MG63 (cell line): ENCODE measurements around the gene OAF. TPM values are rescaled to one million over a fixed set of nuclear protein-coding genes. Genes with fewer than 3 reads are reported as not detected.
A peak's percentile ranks its signal among the peaks of the same experiment; 100 is the strongest.
"Not testable (repeated sequence)": the region's sequence is repeated elsewhere in the genome, so short reads cannot be mapped to it uniquely, and the experiment has no call there.

Experiments used
- DNase-seq: peaks from one replicate; pipeline ENCODE4 v3.0.0-alpha.2; 2020
- H3K27me3 ChIP-seq: fragments of 250-450 bp; sonication (Bioruptor Pico); 2 replicates; pipeline ENCODE4 v1.5.1; 2020; ENCODE audit warnings: mild to moderate bottlenecking, moderate library complexity
- H3K36me3 ChIP-seq: fragments of 250-450 bp; sonication (Bioruptor Pico); 2 replicates; pipeline ENCODE4 v1.5.1; 2020; ENCODE audit warnings: mild to moderate bottlenecking, moderate library complexity
- H3K4me3 ChIP-seq: fragments of 250-450 bp; sonication (Bioruptor Pico); 2 replicates; pipeline ENCODE4 v1.5.1; 2020; ENCODE audit warnings: mild to moderate bottlenecking, moderate library complexity
- H3K9me3 ChIP-seq: fragments of 250-450 bp; sonication (Bioruptor Pico); 2 replicates; pipeline ENCODE4 v1.5.1; 2020; ENCODE audit warnings: mild to moderate bottlenecking, moderate library complexity
- total RNA-seq: library from RNA; depleted of rRNA; stranded (reverse); fragments of >200 nt; shearing (Covaris generic); gene quantifications from 2 replicates; pipeline ENCODE4 v1.2.3, GENCODE V29; 2014; ENCODE audit warnings: low replicate concordance

Gene OAF
- total RNA-seq, 1 experiment from 2014 or later = 35.9 TPM

DNA sequence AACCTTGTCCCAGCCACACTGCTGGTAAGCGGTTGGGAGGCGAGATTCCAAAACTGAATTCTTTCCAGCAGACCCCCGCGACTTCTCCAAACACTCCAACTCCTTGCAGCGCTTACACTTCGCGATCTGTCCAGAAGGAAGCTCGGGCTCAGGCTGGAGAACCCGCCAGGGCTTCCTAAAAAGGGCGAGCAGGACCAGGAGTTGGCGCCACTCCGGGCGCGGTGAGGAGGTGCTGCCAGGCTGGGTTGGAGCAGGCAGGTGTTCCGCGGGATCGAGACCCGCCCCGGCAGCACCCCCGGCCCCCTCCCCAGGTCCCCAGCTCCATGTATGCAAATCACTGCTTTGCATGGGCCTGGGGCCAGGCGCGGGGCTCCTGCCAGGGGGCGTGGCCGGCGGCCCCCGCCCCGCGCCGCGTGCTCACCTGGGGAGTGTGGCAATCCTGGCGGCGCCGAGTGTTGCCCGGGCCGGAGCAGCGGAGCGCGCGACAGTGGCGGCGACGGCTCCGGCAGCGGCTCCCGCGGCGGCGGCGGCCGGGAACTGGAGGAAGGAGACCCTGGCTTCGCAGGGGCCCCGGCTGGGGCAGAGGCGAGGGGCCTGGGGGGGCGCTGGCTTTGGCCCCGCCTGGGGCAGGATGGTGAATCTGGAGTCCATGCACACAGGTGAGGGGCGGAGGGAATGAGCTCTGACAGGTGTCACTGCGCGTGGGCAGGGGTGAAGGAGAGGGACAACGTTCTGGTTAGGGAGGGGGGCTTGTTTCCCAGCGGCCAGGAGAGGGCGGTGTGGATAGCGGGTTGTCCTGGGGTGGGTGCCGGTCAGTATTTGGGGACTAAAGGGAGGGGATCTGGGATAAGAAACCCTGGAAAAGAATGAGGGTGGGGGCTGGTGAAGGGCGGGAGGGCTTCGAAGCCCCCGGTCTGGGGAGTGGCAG, 29.1 kb downstream of the OAF start, which contains the start of gene POU2F3:
Gene POU2F3, plus strand, starts transcription at position 428 of the 928 bp plus-strand sequence. Its CDS starts 204 bp downstream, at position 632.
- Histone ChIP-seq H3K9me3 (no peaks in the 10 kb centered on the region), H3K4me3 (no peak within 1 kb of the TSS), H3K36me3 (no peaks in the 10 kb centered on the region), H3K27me3 (no peaks in the 10 kb centered on the region)
- DNase-seq = no peak

DNA sequence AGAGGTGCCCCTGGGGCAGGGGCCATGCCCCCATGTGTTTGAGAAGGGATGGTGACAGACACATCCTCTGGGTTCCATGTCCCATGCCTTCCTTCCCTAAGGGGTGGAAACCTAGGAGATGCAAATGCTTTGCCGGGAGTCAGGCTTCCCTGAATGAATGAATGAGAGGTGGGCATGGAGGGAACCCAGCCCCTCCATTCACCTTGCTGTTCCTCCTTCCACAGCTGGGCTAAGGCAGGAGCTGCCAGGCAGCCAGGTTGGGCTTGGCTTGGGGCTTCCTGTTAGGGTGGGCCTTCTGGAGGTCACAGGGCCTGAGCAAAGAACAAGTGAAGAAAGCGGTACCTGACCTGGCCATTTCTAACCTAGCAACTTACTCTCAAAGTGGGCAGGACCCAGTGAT, 30.0 kb downstream of the OAF start:
- Histone ChIP-seq H3K36me3 (no peaks in the 10 kb centered on the region), H3K4me3 (no peak overlapping the region), H3K27me3 (no peaks in the 10 kb centered on the region), H3K9me3 (no peaks in the 10 kb centered on the region)
- DNase-seq = no peak

GRCh38 chr11:120241277-120241676, 30.4 kb downstream of the OAF start:
- no peak for DNase-seq
- no peaks in the 10 kb centered on the region for H3K27me3 ChIP-seq
- H3K9me3 ChIP-seq = no peaks in the 10 kb centered on the region
- H3K4me3 ChIP-seq = no peak overlapping the region
- H3K36me3 ChIP-seq = no peaks in the 10 kb centered on the region

DNA sequence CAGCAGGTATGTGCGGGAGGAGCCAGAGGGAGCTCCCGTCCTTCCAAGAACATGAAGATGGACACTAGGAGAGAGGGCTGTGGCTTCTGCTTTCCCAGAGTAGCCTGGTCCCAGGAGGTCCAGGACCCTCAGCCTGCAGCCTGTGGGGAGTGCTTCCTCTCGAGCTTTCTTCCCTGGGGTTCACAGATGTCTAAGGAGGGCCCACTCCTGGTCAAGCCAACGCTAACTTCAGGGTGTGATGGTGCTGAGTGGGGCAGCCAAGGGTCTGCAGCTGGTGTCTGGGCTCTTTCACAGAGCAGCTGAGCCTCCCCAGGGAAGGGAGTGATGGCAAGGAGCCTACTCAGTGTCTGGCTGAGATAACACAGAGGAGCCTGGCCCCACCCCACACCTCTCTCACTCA, 32.4 kb downstream of the OAF start:
- DNase-seq = no peak
- Histone ChIP-seq H3K36me3 (no peaks in the 10 kb centered on the region), H3K27me3 (no peaks in the 10 kb centered on the region), H3K9me3 (no peaks in the 10 kb centered on the region), H3K4me3 (no peak overlapping the region)

GRCh38 chr11:120244476-120245365, 33.9 kb downstream of the OAF start:
- Histone ChIP-seq H3K27me3 (no peaks in the 10 kb centered on the region), H3K9me3 (no peaks in the 10 kb centered on the region), H3K4me3 (no peak overlapping the region), H3K36me3 (no peaks in the 10 kb centered on the region)
- DNase-seq = peak; percentile 45

GRCh38 chr11:120245434-120245833, 34.6 kb downstream of the OAF start:
- no peaks in the 10 kb centered on the region for H3K27me3 ChIP-seq
- H3K36me3 ChIP-seq = no peaks in the 10 kb centered on the region
- no peak for DNase-seq
- no peak overlapping the region for H3K4me3 ChIP-seq
- H3K9me3 ChIP-seq = no peaks in the 10 kb centered on the region

GRCh38 chr11:120248551-120249278, 37.9 kb downstream of the OAF start:
- DNase-seq = no peak
- no peaks in the 10 kb centered on the region for H3K36me3 ChIP-seq
- no peak overlapping the region for H3K4me3 ChIP-seq
- H3K9me3 ChIP-seq = no peaks in the 10 kb centered on the region
- H3K27me3 ChIP-seq = no peaks in the 10 kb centered on the region; the same call in 1 of the 2 replicates

DNA sequence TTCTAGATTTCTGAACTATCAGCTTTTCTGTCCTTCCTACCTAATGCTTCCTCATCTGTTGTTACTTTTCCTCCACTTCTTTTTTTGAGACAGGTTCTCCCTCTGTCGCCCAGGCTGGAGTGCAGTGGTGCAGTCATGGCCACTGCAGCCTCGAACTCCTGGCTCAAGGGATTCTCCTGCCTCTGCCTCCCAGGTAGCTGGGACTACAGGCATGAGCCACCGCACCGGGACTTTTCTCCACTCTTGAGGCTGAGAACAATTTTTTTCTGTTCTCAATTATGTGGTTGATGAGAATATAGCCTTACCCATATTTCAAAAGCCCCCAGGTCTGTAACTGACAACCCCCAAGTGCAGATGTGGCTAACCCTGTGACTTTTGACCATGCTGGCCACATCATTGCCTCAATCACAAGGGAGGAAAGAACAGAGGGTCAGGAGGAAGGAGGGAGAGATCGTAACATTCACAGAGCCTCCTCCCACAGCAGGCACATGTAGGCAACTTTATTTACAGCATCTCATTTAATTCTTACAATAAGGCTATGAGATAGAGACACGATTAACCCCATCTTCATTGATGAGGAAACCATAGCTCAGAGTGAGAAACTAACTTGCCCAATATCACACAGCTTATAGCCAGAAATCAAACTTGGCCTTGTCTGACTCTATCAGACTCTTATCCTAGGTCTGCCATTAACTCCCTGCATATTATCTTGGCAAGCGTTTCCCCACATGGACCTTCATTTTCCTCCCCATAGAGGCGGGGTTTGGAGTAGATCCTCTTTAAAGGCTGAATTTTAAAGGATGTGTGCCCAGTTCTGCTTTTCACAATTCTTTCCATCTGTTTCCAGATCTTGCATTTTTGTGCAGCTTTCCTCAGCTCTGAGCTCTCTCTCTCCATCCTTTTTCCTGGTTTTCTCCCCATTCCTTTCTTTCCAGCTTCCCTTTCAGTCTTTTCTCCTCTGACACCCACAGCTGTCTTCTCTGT, 38.7 kb downstream of the OAF start:
- DNase-seq = no peak
- no peaks in the 10 kb centered on the region; the same call in 1 of the 2 replicates for H3K27me3 ChIP-seq
- no peaks in the 10 kb centered on the region for H3K9me3 ChIP-seq
- H3K36me3 ChIP-seq = no peaks in the 10 kb centered on the region
- H3K4me3 ChIP-seq = no peak overlapping the region

GRCh38 chr11:120253377-120253776, 42.5 kb downstream of the OAF start:
- not testable (repeated sequence) for H3K27me3 ChIP-seq

DNA sequence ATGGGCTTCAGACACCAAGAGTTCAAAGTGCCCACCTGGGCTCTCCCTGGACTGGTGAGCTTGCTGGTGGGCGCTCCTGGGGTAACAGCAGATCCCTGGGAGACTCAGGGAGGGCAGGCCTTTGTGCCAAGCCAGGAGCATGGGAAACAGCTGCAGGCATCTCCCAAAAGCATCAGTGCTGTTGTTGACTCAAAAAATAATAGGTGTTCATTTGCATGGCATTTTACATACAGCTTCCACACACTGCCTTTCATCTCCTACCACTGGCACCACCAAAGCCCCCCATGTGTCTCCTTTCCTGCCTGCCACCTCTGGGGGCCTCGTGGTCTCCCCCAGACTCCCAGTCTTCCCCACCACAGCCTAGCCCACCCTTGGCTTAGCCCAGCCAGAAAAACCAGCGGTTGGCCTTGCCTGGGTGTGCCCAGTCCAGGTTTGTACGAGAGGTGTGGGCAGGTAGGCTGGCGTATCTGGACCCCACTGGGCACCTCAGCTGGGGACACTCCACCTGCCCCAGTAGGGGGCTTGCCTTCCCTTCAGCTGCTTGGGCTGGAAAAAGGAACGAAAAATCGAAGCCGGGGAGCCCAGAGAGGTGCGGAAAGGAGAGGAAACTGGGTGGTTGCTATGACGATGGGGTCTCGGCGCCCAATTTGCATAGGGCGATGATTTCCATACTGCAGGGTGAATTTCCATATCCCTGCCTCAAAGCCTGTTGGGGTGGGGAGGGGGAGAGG, 44.1 kb downstream of the OAF start:
- no peaks in the 10 kb centered on the region for H3K36me3 ChIP-seq
- DNase-seq = no peak
- no peak overlapping the region for H3K4me3 ChIP-seq
- H3K9me3 ChIP-seq = no peaks in the 10 kb centered on the region
- H3K27me3 ChIP-seq = peaks cover 7% of the 10 kb centered on the region

More at GRCh38 chr11:120253377-120253776, 42.5 kb downstream of the OAF start:
- DNase-seq, H3K36me3 ChIP-seq, H3K4me3 ChIP-seq, H3K9me3 ChIP-seq: not testable (repeated sequence)

DNA sequence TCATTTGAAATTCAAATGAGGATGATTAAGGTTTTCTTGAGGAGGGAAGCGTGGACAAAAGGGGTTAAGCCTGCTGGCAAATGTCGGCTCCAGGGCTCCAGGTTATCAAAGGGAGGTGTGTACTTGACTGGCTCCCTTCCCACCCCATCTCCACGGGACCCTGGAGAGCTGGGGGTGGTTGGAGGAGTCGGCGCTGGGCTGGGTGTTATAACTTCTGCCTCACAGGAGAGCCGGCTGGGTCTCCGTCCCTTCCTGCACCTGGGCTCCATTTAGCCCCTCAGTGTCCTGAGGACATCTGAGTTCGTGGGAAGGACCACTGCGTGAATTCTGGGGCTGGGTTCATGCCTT, 44.7 kb downstream of the OAF start:
- DNase-seq = no peak
- peaks cover 7% of the 10 kb centered on the region for H3K27me3 ChIP-seq
- H3K4me3 ChIP-seq = no peak overlapping the region
- no peaks in the 10 kb centered on the region for H3K36me3 ChIP-seq
- no peaks in the 10 kb centered on the region for H3K9me3 ChIP-seq

GRCh38 chr11:120256178-120256577, 45.3 kb downstream of the OAF start:
- Histone ChIP-seq H3K4me3 (no peak overlapping the region), H3K9me3 (no peaks in the 10 kb centered on the region), H3K36me3 (no peaks in the 10 kb centered on the region), H3K27me3 (peaks cover 7% of the 10 kb centered on the region)
- no peak for DNase-seq

DNA sequence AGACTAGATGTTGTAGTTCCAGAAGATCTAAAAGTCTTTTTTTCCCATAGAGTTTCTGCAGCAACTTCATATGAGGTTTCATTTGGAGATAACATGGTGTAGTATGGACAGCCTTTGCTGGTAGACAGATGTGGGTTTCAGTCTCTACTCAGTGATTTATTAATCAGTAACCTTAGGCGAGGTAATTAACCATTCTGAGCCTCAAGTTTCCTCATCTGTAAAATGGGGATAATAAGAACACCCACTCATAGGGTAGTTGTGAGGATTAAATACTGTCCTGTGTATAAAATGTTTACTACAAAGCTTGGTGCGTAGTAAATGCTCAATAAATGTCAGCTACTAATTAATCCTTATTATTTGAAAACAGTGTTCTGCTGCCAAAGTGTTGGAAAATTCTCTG, 45.9 kb downstream of the OAF start:
- H3K27me3 ChIP-seq = peaks cover 7% of the 10 kb centered on the region
- no peaks in the 10 kb centered on the region for H3K36me3 ChIP-seq
- no peak overlapping the region for H3K4me3 ChIP-seq
- DNase-seq = no peak
- no peaks in the 10 kb centered on the region for H3K9me3 ChIP-seq

- no peak for DNase-seq
- no peak overlapping the region for H3K4me3 ChIP-seq
- peaks cover 7% of the 10 kb centered on the region for H3K27me3 ChIP-seq
- no peaks in the 10 kb centered on the region for H3K9me3 ChIP-seq
- H3K36me3 ChIP-seq = no peaks in the 10 kb centered on the region
Observed at GRCh38 chr11:120257346-120257745, 46.5 kb downstream of the OAF start.

DNA sequence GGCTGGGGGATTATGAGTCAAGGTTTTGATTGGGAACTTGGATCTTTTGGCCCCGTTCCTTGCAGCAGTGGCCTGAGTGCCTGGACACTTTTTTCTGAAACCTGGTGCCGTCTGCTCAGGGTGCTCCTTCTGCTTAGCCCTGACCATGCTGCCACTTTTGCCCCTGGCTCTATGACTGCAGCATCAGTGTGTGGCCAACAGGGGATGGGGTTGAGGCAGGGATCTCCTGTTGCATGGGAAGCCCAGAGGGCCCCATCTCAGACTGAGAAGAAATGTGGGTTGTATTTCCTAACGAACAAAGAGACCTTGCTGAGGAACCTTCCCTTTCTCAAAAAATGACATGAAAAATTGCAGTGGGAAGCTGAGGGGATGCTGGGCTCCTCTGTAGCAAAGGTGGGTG, 47.8 kb downstream of the OAF start:
- H3K36me3 ChIP-seq = no peaks in the 10 kb centered on the region
- H3K27me3 ChIP-seq = peaks cover 7% of the 10 kb centered on the region
- no peak for DNase-seq
- H3K4me3 ChIP-seq = no peak overlapping the region
- H3K9me3 ChIP-seq = no peaks in the 10 kb centered on the region
